Gastrocnemius medialis (tissue), 4 donors: ENCODE measurements around the gene ERBB2. TPM values are rescaled to one million over a fixed set of nuclear protein-coding genes. Genes with fewer than 3 reads are reported as not detected.
A peak's percentile ranks its signal among the peaks of the same experiment; 100 is the strongest.

Source experiments
- ATAC-seq, 2 donors: fragments of 150-250 bp; one replicate each; pipeline ENCODE4 v1.9.1; 2016
- DNase-seq, 2 donors: peaks; one replicate each; pipeline ENCODE4 v3.0.0-alpha.2; 2019
- H3K27ac ChIP-seq, 4 donors: fragments of 200-600 bp; sonication (generic); 1 replicate in 1 of 4; 2 replicates in 3 of 4; pipeline ENCODE4 v1.5.1; 2016 to 2018; ENCODE audit warnings: mild to moderate bottlenecking in 2 of 4, moderate library complexity in 1 of 4
- H3K27me3 ChIP-seq, 3 donors: fragments of 200-600 bp; sonication (generic) in 2 of 3; 1 replicate in 1 of 3; 2 replicates in 2 of 3; pipeline versions ENCODE4 v1.5.1 to v1.6.0; 2016 to 2019; ENCODE audit warnings: mild to moderate bottlenecking in 1 of 3, moderate library complexity in 1 of 3
- H3K36me3 ChIP-seq, 2 donors: fragments of 200-600 bp; sonication (generic) in 1 of 2; one replicate each; pipeline ENCODE4 v1.5.1; 2017 to 2018
- H3K4me1 ChIP-seq, 2 donors: fragments of 200-600 bp; sonication (generic) in 1 of 2; one replicate each; pipeline ENCODE4 v1.5.1; 2016 to 2017; ENCODE audit warnings: mild to moderate bottlenecking in 2 of 2
- H3K4me3 ChIP-seq, 4 donors: fragments of 200-600 bp; sonication (generic) in 3 of 4; 1 replicate in 1 of 4; 2 replicates in 3 of 4; pipeline ENCODE4 v1.5.1; 2016 to 2019; ENCODE audit warnings: mild to moderate bottlenecking in 2 of 4
- H3K9me3 ChIP-seq, 3 donors: fragments of 200-600 bp; sonication (generic) in 2 of 3; 1 replicate in 1 of 3; 2 replicates in 2 of 3; pipeline ENCODE4 v1.5.1; 2016 to 2019
- POLR2A ChIP-seq, 2 donors: fragments of 450-650 bp; IDR thresholded peaks; one replicate each; pipeline ENCODE4 v1.6.1; 2017; ENCODE audit warnings: antibody characterized with exemption in 2 of 2, mild to moderate bottlenecking in 2 of 2, moderate library complexity in 2 of 2
- in situ Hi-C, 4 donors: fragments of 200-750 bp; cut with MboI; loops; one replicate each; pipeline versions ENCODE4 v1.15.0 to v1.8.0; 2017; ENCODE audit warnings: low sequenced_read_pairs in 4 of 4
- intact Hi-C: fragments of 100-400 bp; cut with DNase I; formaldehyde crosslinking; loops from one replicate; pipeline ENCODE4 v1.15.1; 2023; ENCODE audit warnings: low total_unique reads
- total RNA-seq, 4 donors: library from RNA; depleted of rRNA; stranded (reverse); fragments of >200 nt; gene quantifications; one replicate each; pipeline versions ENCODE4 v1.1.0 to v1.2.3, GENCODE V29; 2016
- TF ChIP-seq, protein P1 (sequence below), 5 experiments: fragments of 450-650 bp in 3 of 5; fragments of 200-600 bp in 2 of 5; sonication (generic) in 2 of 5; IDR thresholded peaks in 4 of 5; conservative IDR thresholded peaks in 1 of 5; 1 replicate in 4 of 5; 2 replicates in 1 of 5; pipeline ENCODE4 v1.5.1; 2016 to 2019; ENCODE audit warnings: antibody characterized with exemption in 5 of 5, mild to moderate bottlenecking in 3 of 5, moderate library complexity in 3 of 5

Gene ERBB2
- total RNA-seq, 4 donors from 2014 or later: 6.0 to 26.4 (median 15.3) TPM

DNA sequence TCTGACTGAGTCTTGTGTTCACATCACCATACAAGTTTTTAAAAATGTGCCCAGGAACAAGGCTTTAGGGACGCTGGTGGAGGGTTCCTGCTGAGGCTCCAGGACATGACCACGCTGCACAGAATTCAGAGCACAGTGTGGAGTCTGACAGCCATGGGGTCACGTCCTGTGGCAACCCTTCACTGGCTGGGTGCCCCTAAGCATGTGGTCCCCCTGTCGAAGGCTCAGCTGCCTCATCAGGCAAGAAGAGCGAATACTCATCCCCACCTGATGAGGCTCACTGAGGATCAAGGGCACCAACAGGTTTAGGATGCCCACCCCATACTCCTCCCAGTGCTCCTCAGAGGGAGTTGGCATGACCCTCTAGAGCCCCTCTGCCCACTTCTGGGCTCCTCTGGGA is 25.7 kb upstream of the ERBB2 start:
- TF ChIP-seq POLR2A (IDR thresholded peaks at IDR 0.05): no peak
- TF ChIP-seq, protein P1, sequence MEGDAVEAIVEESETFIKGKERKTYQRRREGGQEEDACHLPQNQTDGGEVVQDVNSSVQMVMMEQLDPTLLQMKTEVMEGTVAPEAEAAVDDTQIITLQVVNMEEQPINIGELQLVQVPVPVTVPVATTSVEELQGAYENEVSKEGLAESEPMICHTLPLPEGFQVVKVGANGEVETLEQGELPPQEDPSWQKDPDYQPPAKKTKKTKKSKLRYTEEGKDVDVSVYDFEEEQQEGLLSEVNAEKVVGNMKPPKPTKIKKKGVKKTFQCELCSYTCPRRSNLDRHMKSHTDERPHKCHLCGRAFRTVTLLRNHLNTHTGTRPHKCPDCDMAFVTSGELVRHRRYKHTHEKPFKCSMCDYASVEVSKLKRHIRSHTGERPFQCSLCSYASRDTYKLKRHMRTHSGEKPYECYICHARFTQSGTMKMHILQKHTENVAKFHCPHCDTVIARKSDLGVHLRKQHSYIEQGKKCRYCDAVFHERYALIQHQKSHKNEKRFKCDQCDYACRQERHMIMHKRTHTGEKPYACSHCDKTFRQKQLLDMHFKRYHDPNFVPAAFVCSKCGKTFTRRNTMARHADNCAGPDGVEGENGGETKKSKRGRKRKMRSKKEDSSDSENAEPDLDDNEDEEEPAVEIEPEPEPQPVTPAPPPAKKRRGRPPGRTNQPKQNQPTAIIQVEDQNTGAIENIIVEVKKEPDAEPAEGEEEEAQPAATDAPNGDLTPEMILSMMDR (IDR thresholded peaks at IDR 0.05 in 4 of 5, conservative IDR thresholded peaks at IDR 0.05 in 1 of 5): no peak
- no peaks in the 10 kb centered on the region for H3K27me3 ChIP-seq
- DNase-seq (no peak), ATAC-seq (no peak)
- peaks cover 47 to 56% of the 10 kb centered on the region in 2 donors for H3K4me1 ChIP-seq
- no peak overlapping the region for H3K4me3 ChIP-seq
- intact Hi-C loops (no loop called here), in situ Hi-C loops (loop anchor here in 1 of 4 donors (5.0 kb wide), 1 partner anchor 52 kb away; no protein-coding TSS in a partner anchor)
- H3K9me3 ChIP-seq: no peaks in the 10 kb centered on the region
- H3K36me3 ChIP-seq: no peaks in the 10 kb centered on the region
- peak overlapping the region in 2 of 4 donors; percentile 92 to 97 for H3K27ac ChIP-seq

DNA sequence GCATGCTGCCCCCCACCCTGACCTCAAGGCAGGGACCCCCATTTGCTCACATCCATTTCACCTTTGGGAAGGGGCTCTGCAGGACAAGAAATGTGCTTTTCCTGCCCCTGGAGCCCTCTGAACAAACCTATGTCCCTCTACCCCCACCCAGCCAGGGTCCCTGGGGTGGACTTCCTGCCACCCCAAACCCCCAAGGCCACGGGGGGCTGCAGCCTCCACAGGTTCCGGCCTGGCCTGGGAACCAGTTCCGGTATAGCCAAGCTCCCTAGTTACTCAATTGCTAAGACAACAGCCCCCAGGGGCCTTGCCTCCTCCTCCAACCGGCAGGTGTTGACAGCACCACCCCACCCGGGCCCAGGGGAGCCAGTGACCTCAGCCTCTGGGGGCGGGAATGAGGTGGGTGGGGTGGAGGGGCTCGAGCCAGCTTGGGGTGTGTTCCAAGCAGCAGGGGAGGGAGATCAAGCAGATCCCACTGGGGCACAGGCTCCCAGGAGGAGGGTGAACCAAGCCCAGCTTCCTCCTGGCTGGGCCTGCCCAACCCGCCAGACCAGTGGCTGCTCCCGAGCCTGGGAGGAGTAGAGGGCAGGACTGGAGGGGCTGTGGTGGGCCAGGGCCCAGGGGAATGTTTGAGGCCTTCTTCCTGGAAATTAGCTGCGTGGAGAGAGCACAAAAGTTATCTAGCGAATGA is 25.0 kb upstream of the ERBB2 start:
- Histone ChIP-seq H3K27ac (peak overlapping the region; percentile 92 to 97 (median 94)), H3K9me3 (no peaks in the 10 kb centered on the region), H3K36me3 (no peaks in the 10 kb centered on the region), H3K27me3 (no peaks in the 10 kb centered on the region), H3K4me3 (no peak overlapping the region), H3K4me1 (peaks cover 52 to 62% of the 10 kb centered on the region in 2 donors)
- no peak for ATAC-seq
- TF ChIP-seq, protein P1 (IDR thresholded peaks at IDR 0.05 in 4 of 5, conservative IDR thresholded peaks at IDR 0.05 in 1 of 5): no peak
- TF ChIP-seq POLR2A (IDR thresholded peaks at IDR 0.05): no peak
- in situ Hi-C loops (loop anchor here in 1 of 4 donors (5.0 kb wide), 1 partner anchor 53 kb away; no protein-coding TSS in a partner anchor), intact Hi-C loops (loop anchor here (5.0 kb wide), 2 partner anchors 57 to 252 kb away; partner anchors contain the start of genes LRRC3C, MIEN1 and ORMDL3)
- DNase-seq: no peak

DNA sequence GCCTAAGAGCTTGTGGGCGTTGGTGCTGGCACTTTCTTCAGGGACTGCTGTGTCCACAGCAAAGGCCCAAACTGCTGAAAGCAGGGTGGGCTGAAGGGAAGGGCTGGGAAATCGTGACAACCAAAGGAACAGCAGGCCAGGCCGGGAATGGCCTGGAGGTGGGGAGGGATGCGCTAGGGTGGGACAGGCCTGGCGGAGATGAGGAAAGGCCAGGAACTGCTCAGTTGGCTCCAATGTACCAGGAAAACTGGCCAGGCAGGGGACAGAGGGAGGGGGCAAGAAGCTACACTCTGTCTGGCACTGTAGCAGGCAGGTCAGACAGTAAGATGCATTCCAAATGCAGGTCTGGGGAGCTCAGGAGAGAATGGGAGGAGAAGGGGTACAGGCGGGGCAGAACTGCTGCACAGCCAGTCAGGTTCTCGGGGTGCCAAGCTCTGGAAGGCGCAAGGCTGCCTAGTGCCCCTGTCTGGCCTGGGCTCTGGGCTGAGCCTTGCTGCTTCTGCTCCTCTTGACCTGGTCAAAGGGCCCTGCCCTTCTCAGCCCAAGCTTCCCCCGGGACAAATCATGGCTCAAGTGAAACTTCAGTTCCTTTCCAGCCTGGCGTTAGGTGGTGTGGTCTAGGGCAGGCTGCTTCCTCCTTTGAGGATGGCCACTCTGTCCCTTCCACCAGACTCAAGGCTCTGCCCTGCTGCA is 24.3 kb upstream of the ERBB2 start:
- H3K27ac ChIP-seq: peak overlapping the region; percentile 92 to 97 (median 94)
- no peak for TF ChIP-seq POLR2A (IDR thresholded peaks at IDR 0.05)
- TF ChIP-seq, protein P1 (IDR thresholded peaks at IDR 0.05 in 4 of 5, conservative IDR thresholded peaks at IDR 0.05 in 1 of 5): no peak
- intact Hi-C loops (loop anchor here (5.0 kb wide), 2 partner anchors 57 to 252 kb away; partner anchors contain the start of genes LRRC3C, MIEN1 and ORMDL3), in situ Hi-C loops (no loop called here)
- H3K4me1 ChIP-seq: peaks cover 52 to 62% of the 10 kb centered on the region in 2 donors
- no peak overlapping the region for H3K4me3 ChIP-seq
- DNase-seq: no peak
- H3K9me3 ChIP-seq: no peaks in the 10 kb centered on the region
- H3K36me3 ChIP-seq: no peaks in the 10 kb centered on the region
- no peaks in the 10 kb centered on the region for H3K27me3 ChIP-seq
- no peak for ATAC-seq

DNA sequence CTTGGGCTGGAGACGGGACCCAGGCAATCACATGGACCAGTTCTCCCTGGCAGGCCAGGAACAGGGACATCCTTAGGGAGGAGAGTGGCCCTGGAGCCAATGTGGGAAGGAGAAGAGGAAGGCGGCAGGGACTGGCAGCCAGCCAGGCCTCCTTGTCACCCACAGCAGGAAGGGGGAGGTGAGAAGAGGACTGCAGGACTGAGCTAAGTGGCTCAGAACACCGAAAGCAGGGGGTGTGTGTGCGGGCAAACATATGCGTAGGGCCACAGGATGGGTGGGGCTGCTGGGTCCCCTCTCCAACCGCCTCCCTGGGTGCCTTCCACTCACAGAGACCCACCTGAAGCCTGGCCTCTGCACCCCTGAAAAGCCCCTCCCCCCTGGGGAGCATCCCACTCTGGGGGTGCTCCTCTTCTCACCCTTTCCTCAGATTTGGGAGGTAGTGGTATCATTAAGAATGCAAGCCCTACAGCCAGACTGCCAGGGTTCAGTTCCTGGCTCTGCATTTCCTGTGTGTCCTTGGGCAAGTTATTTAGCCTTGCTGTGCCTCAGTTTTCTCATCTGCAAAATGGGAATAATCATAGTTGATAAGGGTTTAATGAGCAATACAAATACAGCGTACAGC is 23.6 kb upstream of the ERBB2 start:
- Histone ChIP-seq H3K27ac (peak overlapping the region; percentile 92 to 97 (median 94)), H3K9me3 (no peaks in the 10 kb centered on the region), H3K4me1 (peaks cover 47 to 55% of the 10 kb centered on the region in 2 donors), H3K27me3 (no peaks in the 10 kb centered on the region), H3K36me3 (no peaks in the 10 kb centered on the region), H3K4me3 (no peak overlapping the region)
- TF ChIP-seq, protein P1 (IDR thresholded peaks at IDR 0.05 in 4 of 5, conservative IDR thresholded peaks at IDR 0.05 in 1 of 5): no peak
- TF ChIP-seq POLR2A (IDR thresholded peaks at IDR 0.05): no peak
- intact Hi-C loops (loop anchor here (5.0 kb wide), 2 partner anchors 56 to 251 kb away; partner anchors contain the start of genes LRRC3C, MIEN1 and ORMDL3), in situ Hi-C loops (no loop called here)
- ATAC-seq: peak; percentile 14 to 45
- peak; percentile 66 to 85 for DNase-seq
